Measurements from ENCODE around the gene RPA1. TPM values are rescaled to one million over a fixed set of nuclear protein-coding genes. Genes with fewer than 3 reads are reported as not detected.
"Not testable (repeated sequence)": the region's sequence is repeated elsewhere in the genome, so short reads cannot be mapped to it uniquely, and the experiment has no call there.

The RPA1 gene
- total RNA-seq, 1 experiment from 2014 or later = 201 TPM

- H3K36me3 ChIP-seq (ENCODE audit: low read depth) = peaks cover 15% of the 10 kb centered on the region
- H3F3A ChIP-seq (ENCODE audit: insufficient read depth, low read depth) = 0 out of 2 replicates have a peak, but pooled peaks cover 16% of the 10 kb centered on the region
- H3K27ac ChIP-seq = no peak overlapping the region
- no peaks in the 10 kb centered on the region for H3K9me2 ChIP-seq (ENCODE audit: insufficient read depth)
- no peaks in the 10 kb centered on the region for H3K4me1 ChIP-seq (replicated peaks; ENCODE audit: insufficient read depth)
- H3K79me2 ChIP-seq (ENCODE audit: low read depth) = no peaks in the 10 kb centered on the region
- ChIA-PET CTCF (no interaction called here), POLR2A (ENCODE audit: unreplicated experiment) (no interaction called here)
- peaks cover 9% of the 10 kb centered on the region; the same call in 1 of the 2 replicates for H4K20me1 ChIP-seq (ENCODE audit: insufficient read depth)
- no peak overlapping the region for H3K4me3 ChIP-seq
- no peak for TF ChIP-seq EZH2 (IDR thresholded peaks at IDR 0.05; ENCODE audit: low read depth)
- no peak for TF ChIP-seq CTCF (conservative IDR thresholded peaks at IDR 0.05)
- no peak overlapping the region for H2AFZ ChIP-seq
- intact Hi-C loops (cut with micrococcal nuclease; ENCODE audit: unreplicated experiment) = no loop called here
- no TSS peak for BruUV-seq (replicated peaks)
- no peak overlapping the region for H3K4me2 ChIP-seq
- DNase-seq = no peak
- H3K9me3 ChIP-seq (ENCODE audit: insufficient read depth, low read depth) = no peaks in the 10 kb centered on the region
- H3K27me3 ChIP-seq (ENCODE audit: insufficient read depth, low read depth) = no peaks in the 10 kb centered on the region
Measured at GRCh38 chr17:1852327-1852726, 22.5 kb downstream of the RPA1 start.

- Histone ChIP-seq H3K9me3 (ENCODE audit: insufficient read depth, low read depth) (no peaks in the 10 kb centered on the region), H3K79me2 (ENCODE audit: low read depth) (no peaks in the 10 kb centered on the region), H3K27me3 (ENCODE audit: insufficient read depth, low read depth) (no peaks in the 10 kb centered on the region), H2AFZ (no peak overlapping the region), H3K4me3 (no peak overlapping the region), H3K4me1 (replicated peaks; ENCODE audit: insufficient read depth) (no peaks in the 10 kb centered on the region), H3K36me3 (ENCODE audit: low read depth) (peaks cover 16% of the 10 kb centered on the region), H4K20me1 (ENCODE audit: insufficient read depth) (peaks cover 9% of the 10 kb centered on the region; the same call in 1 of the 2 replicates), H3K9me2 (ENCODE audit: insufficient read depth) (no peaks in the 10 kb centered on the region), H3F3A (ENCODE audit: insufficient read depth, low read depth) (0 out of 2 replicates have a peak, but pooled peaks cover 16% of the 10 kb centered on the region), H3K27ac (no peak overlapping the region), H3K4me2 (no peak overlapping the region)
- TF ChIP-seq CTCF (conservative IDR thresholded peaks at IDR 0.05) = no peak
- no peak for TF ChIP-seq EZH2 (IDR thresholded peaks at IDR 0.05; ENCODE audit: low read depth)
- ChIA-PET CTCF (interaction anchor here (0.6 kb wide), 1 partner anchor 29 kb away, joined by 3 read pairs; no protein-coding TSS in a partner anchor), POLR2A (ENCODE audit: unreplicated experiment) (no interaction called here)
- intact Hi-C loops (cut with micrococcal nuclease; ENCODE audit: unreplicated experiment) = no loop called here
- BruUV-seq (replicated peaks) = no TSS peak
- no peak for DNase-seq
Measured at GRCh38 chr17:1853698-1854097, 23.9 kb downstream of the RPA1 start.

DNA sequence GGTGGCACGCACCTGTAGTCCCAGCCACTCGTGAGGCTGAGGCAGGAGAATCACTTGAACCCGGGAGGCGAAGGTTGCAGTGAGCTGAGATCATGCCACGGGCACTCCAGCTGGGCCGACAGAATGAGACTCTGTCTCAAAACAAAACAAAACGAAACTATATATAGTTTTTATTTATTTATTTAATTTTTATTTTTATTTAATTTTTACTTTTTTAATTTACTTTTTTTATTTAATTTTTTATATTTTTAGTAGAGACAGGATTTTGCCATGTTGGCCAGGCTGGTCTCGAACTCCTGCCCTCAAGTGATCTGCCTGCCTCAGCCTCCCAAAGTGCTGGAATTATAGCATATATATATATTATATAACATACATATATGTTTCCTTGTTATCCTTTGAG, 26.7 kb downstream of the RPA1 start:
- Histone ChIP-seq H3F3A (ENCODE audit: insufficient read depth, low read depth) (peaks cover 19% of the 10 kb centered on the region; the same call in 1 of the 2 replicates), H3K36me3 (ENCODE audit: low read depth) (peaks cover 19% of the 10 kb centered on the region)
- ChIA-PET POLR2A (ENCODE audit: unreplicated experiment) (interaction anchor here (0.6 to 0.7 kb wide), 2 partner anchors 10 to 1444 kb away, joined by 5 to 13 read pairs; no protein-coding TSS in a partner anchor), CTCF (interaction anchor here (0.6 kb wide), 1 partner anchor 409 kb away, joined by 4 read pairs; no protein-coding TSS in a partner anchor)
- H4K20me1 ChIP-seq (ENCODE audit: insufficient read depth); H3K4me2 ChIP-seq; H3K79me2 ChIP-seq (ENCODE audit: low read depth); H2AFZ ChIP-seq; H3K9me2 ChIP-seq (ENCODE audit: insufficient read depth); DNase-seq; BruUV-seq (replicated peaks); H3K27ac ChIP-seq; H3K4me1 ChIP-seq (replicated peaks; ENCODE audit: insufficient read depth); intact Hi-C loops (cut with micrococcal nuclease; ENCODE audit: unreplicated experiment); H3K9me3 ChIP-seq (ENCODE audit: insufficient read depth, low read depth); H3K4me3 ChIP-seq; H3K27me3 ChIP-seq (ENCODE audit: insufficient read depth, low read depth): not testable (repeated sequence)

DNA sequence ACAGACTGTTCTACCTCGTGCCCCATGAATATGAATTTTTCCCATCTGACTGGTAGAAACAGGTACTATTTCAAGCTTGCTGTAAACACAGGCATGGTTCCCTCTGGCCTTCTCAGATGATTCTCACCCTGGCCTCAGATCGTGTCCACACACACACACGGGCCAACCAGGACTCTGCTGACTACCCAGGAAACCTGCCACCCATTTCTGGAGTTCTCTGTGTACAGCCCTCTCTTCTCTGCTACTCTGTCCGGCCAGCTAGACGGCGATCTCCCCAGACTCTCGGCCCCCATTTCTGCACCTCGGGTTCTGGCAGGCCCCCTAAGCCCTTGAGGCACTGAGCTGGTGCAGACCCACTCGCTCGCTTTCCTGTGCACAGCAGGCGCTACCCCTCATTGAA, 31.2 kb downstream of the RPA1 start:
- no TSS peak for BruUV-seq (replicated peaks)
- POLR2A ChIA-PET (ENCODE audit: unreplicated experiment) = no interaction called here

More for the DNA sequence above, 31.2 kb downstream of the RPA1 start:
- no peaks in the 10 kb centered on the region for H3K27me3 ChIP-seq (ENCODE audit: insufficient read depth, low read depth)
- H3K27ac ChIP-seq = no peak overlapping the region
- no peaks in the 10 kb centered on the region for H3K9me2 ChIP-seq (ENCODE audit: insufficient read depth)
- intact Hi-C loops (cut with micrococcal nuclease; ENCODE audit: unreplicated experiment) = no loop called here
- CTCF ChIA-PET = no interaction called here
- H3F3A ChIP-seq (ENCODE audit: insufficient read depth, low read depth) = peaks cover 25% of the 10 kb centered on the region
- H3K4me1 ChIP-seq (replicated peaks; ENCODE audit: insufficient read depth) = no peaks in the 10 kb centered on the region
- H4K20me1 ChIP-seq (ENCODE audit: insufficient read depth) = no peaks in the 10 kb centered on the region
- H3K79me2 ChIP-seq (ENCODE audit: low read depth) = no peaks in the 10 kb centered on the region
- no peak overlapping the region for H3K4me3 ChIP-seq
- H3K36me3 ChIP-seq (ENCODE audit: low read depth) = peaks cover 9% of the 10 kb centered on the region
- DNase-seq = no peak
- TF ChIP-seq CTCF (conservative IDR thresholded peaks at IDR 0.05) (no peak), EZH2 (IDR thresholded peaks at IDR 0.05; ENCODE audit: low read depth) (no peak)
- no peak overlapping the region for H2AFZ ChIP-seq
- H3K4me2 ChIP-seq = no peak overlapping the region
- H3K9me3 ChIP-seq (ENCODE audit: insufficient read depth, low read depth) = no peaks in the 10 kb centered on the region

All from PC-9 (cell line).